Activated CD4-positive, alpha-beta T cell treated with anti-CD3 and anti-CD28 coated beads for 1 hour (primary cell): Measurements from ENCODE around the gene MEX3D.

ENCODE experiments used
- DNase-seq: peaks from one replicate; pipeline ENCODE4 v3.0.0-alpha.2; 2020

The MEX3D gene

DNA sequence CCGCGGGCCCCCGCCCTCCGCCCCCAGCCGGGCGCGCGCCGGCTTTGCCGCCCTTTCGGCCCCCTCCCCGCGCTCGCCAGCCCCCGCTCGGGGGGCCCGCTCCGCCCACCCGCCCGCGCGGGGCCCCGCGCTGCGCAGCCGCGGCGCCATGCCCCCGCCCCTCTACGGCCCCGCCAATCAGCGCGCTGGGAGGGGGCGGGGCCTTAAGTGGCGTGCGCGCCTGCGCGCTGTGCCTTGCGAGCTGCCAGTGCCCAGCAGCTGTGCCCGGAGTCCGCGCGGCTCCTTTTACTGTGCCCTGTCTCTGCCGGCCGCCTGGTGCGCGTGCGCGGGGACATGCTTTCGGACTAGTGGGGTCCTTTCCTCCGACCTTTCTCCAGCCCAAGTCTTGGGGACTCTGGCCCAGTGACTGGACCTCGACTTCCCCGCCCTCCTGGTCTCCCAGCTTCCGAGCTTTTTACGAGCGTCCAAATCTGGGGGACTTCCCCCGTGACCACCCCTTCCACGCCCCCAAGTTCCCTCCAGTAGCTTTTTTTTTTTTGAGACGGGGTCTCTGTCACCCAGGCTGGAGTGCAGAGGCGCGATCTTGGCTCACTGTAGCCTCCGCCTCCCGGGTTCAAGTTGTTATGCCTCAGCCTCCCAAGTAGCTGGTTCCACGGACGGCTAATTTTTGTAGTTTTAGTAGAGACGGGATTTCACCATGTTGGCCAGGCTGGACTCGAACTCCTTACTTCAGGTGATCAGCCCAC lies 24.8 kb upstream of the MEX3D start, which contains the start of gene MBD3:
TSS of gene MBD3 (minus strand) at position 111 of the 746 bp plus-strand sequence. CDS start 234 bp downstream, outside the sequence.
- peak; percentile 80 for DNase-seq

DNA sequence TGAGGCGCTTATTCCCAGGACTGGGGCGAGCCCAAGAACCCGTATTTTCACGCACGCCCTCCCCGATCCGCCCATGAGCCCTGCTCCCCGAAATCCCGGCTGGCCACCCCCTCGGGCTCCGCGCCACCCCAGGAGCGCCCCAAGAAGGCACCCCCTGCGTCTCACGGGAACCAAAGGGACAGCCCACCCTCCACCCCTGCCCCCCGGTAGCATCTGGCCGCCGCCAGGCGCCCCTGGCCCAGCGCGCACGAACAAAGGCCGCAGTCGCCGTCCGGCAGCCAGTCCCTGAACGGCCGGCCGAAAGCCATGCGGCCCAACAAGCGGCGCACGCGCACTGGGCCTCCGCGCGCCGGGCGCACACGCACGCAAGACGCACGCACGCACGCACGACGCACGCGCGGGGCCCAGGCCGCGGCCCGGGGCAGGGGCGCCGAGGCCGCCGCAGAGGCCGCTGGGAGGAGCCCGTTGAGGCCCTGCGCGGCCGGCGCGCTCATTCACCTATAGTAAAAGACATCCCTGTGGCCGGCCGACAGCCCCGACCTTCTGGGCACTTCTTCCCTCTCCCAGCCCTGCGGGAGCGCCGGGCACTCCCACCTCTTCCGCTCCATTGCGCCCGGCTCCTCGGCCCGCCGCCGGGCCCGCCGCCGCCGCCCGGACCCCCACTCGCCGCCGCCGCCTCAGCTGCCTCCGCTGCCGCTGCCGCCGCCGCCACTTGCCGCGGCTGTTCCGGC lies 24.1 kb upstream of the MEX3D start:
- peak; percentile 72 for DNase-seq

- no peak for DNase-seq
Measured at GRCh38 chr19:1591421-1592023, 23.4 kb upstream of the MEX3D start.

DNA sequence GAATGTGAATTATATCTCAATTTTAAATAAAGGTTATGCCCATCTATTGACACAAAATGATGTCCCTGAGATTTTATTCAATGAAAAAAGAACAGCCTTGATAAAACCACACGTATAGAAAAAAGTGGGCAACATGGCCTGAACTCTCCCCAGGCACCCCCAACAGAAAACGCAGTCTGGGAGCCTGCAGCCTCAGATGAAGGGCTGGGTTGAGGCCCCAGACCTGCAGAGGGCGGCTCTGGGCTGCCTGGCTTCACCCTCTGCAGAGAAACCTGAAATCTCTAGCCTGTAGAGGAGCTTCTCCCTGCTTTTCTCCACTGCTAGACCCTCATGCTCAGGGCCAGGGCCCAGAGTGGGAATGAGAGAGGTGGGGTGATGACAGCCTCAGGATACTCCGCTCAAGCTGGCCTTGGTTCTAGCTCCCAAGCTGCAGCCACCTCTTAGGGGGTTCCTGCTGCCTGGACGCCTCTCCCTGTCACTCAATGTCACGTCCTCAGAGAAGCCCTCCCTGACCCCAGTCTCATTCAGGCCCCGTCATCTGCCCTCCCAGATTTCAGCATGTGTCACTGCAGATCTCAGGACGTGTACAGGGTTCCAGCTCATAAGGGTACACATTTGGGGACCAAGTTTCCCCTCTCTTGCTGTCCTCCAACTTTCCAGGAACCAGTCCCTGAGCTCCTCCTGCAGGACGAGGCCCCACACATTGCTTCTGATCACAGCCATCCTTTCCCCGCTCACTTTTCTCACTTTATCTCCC lies 22.7 kb upstream of the MEX3D start:
- no peak for DNase-seq

DNA sequence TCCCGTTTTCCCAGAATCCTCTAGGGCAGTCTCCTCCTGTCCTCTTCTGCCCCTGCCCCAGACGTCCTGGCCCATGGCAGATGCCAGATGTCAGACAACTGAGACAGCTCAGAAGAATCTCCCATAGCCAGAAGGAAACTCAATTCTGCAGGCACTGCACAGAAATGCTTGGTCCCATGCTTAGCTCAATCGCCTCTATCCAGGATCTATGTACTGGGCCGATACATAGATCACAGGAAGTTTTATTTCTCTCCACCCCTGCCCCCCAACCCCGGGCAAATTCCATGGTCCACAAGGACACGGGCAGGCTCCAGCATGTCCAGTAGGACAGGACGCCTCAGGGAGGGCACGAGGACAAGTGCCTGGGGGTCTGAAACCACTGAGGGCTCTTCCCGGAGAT lies 19.7 kb upstream of the MEX3D start:
- no peak for DNase-seq

GRCh38 chr19:1585243-1585580 lies 17.1 kb upstream of the MEX3D start:
- no peak for DNase-seq

- no peak for DNase-seq
Measured at GRCh38 chr19:1584500-1585242, 16.5 kb upstream of the MEX3D start.

DNA sequence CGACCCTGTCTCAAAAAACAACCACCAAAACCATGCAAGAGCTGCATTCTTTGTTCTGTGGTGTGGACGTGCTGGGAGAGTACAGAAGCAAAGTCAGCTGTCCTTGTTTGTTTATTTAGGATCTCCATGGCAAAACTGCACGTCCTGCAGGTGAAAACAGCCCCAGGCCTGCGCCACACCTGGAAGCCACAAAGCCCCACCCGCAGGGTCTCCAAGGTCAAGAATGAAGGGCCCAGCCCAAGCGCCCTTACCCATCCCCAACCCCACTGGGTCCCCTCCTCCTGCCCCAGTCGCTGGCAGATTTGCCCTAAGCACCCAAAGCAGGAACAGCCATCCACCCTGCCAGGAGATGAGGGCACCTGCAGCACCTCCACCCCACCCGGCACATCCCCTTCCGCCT lies 14.1 kb upstream of the MEX3D start:
- no peak for DNase-seq

DNA sequence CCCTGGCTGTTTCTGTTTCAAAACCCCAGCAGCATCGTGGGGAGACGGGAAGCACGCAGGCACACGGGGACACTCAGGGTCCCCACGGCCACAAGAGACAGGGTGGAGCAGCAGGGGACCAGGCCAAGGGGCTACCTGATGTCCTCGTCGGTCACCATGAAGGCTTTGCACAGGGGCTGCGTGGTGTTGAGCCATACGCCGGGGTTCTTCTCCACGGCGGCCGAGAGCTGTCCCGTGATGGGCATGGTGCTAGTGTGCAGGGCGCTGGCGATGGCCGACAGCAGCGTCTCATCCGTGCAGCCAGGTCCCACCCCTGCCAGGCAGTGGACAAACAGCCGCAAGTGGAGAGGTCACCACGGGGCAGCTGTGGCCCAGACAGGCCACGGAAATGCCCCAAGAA lies 12.8 kb upstream of the MEX3D start:
- no peak for DNase-seq

GRCh38 chr19:1580382-1580781 lies 12.3 kb upstream of the MEX3D start:
- no peak for DNase-seq

GRCh38 chr19:1579222-1579621 lies 11.1 kb upstream of the MEX3D start:
- DNase-seq = no peak

DNA sequence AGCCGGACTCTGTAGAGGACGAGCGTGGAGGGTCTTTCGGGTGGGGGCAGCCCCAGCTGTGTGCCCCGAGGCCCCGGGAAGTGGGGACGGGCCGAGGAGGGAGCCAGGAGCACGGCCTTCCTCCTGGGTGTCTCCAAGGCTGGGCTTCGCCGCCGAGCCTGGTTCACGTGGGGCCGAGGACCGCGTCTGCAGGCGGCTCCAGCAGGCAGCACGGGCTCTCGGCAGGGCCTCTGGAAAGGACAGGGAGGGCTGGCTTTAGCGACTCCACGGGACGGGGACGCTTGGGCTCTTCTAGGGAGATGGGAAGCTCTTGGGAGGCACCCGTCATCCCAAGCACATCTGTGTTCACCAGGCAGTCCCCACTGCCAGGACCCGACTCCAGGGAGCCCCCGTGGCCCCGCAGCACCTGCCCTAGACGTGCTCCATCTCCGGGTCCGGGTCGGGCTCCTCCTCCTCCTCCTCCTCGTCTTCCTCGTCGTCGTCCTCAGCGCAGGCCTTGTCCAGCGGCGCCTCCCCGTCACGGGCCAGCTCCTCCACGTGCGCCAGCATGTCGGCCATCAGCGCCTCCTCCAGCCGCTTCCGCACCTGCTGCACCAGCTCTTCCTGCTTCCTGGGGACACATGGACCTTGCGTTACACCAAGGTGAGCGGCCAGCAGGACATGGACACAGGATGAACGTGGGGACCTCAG lies 9.9 kb upstream of the MEX3D start:
- DNase-seq = no peak

GRCh38 chr19:1577090-1577928 lies 9.2 kb upstream of the MEX3D start:
- no peak for DNase-seq

GRCh38 chr19:1576242-1577089 lies 8.3 kb upstream of the MEX3D start:
- no peak for DNase-seq

GRCh38 chr19:1575323-1576241 lies 7.5 kb upstream of the MEX3D start:
- no peak for DNase-seq

GRCh38 chr19:1574354-1575136 lies 6.4 kb upstream of the MEX3D start:
- no peak for DNase-seq

DNA sequence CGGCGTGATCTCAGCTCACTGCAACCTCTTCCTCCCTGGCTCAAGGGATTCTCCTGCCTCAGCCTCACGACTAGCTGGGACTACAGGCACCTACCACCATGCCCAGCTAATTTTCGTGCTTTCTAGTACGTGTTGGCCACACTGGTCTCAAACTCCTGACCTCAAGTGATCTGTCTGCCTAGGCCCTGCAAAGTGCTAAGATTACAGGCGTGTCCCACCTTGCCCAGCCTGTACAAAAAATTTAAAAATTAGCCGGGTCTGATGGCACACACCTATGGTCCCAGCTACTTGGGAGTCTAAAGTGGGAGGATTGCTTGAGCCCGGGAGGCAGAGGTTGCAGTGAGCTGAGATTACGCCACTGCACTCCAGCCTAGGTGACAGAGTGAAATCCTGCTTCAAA lies 4.7 kb upstream of the MEX3D start:
- DNase-seq = no peak

DNA sequence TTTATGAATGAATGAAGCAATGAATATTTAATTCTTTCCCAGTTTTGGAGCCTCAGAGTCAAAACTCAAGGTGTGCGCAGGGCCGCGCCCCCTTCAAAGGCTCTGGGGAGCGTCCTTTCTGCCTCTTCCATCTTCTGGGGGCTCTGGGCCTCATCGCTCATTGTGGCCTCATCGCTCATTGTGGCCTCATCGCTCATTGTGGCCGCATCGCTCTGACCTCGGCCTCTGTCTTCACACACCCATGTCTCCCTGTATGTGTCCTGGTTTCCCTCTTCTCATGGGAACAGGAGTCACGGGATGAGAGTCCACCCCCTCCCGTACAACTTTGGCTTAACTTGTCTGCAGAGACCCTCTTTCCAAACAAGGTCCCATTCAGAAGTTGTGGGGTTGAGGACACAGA lies 3.2 kb upstream of the MEX3D start:
- DNase-seq = no peak
